CD4-positive, CD25-positive, alpha-beta regulatory T cell (primary cell): ENCODE results near the gene DOCK1. TPM values are rescaled to one million over a fixed set of nuclear protein-coding genes. Genes with fewer than 3 reads are reported as not detected.

Experiments
- ATAC-seq, 2 donors: fragments of 150-1000 bp; cut with Tn5 transposase; one replicate each; pipeline ENCODE4 v1.10.0; 2021; ENCODE audit warnings: low read depth in 2 of 2, moderate number of reproducible peaks in 2 of 2, moderate library complexity in 1 of 2
- DNase-seq, 3 donors: peaks; one replicate each; pipeline versions ENCODE4 v3.0.0 to v3.0.0-alpha.2; 2012 to 2022; ENCODE audit warnings: mixed read lengths in 1 of 3
- H3K27ac ChIP-seq: one replicate; pipeline ENCODE4 v1.7.0; 2013; ENCODE audit warnings: mild to moderate bottlenecking, low read length; ENCODE audit not compliant: insufficient read depth, poor library complexity, severe bottlenecking
- H3K27me3 ChIP-seq: one replicate; pipeline ENCODE4 v1.7.0; 2013; ENCODE audit warnings: low read length; ENCODE audit not compliant: control insufficient read depth, insufficient read depth
- H3K36me3 ChIP-seq: one replicate; pipeline ENCODE4 v1.7.0; 2013; ENCODE audit warnings: mild to moderate bottlenecking, low read length, moderate library complexity; ENCODE audit not compliant: control insufficient read depth, insufficient read depth
- H3K4me1 ChIP-seq: 2 replicates; pipeline ENCODE4 v1.7.0; 2013; ENCODE audit warnings: mild to moderate bottlenecking, low read length; ENCODE audit not compliant: insufficient read depth, control insufficient read depth, poor library complexity, severe bottlenecking
- H3K4me3 ChIP-seq: one replicate; pipeline ENCODE4 v1.7.0; 2013; ENCODE audit warnings: low read depth, mild to moderate bottlenecking, low read length, moderate library complexity
- H3K9me3 ChIP-seq, 2 experiments: 1 replicate in 1 of 2; 2 replicates in 1 of 2; pipeline ENCODE4 v1.7.0; 2013; ENCODE audit warnings: low read length in 2 of 2, mild to moderate bottlenecking in 1 of 2, moderate library complexity in 1 of 2; ENCODE audit not compliant: control insufficient read depth in 2 of 2
- H3K27ac Mint-ChIP-seq, 3 donors: one replicate each; pipeline ENCODE4 v1.8.0; 2020 to 2022; ENCODE audit warnings: mild to moderate bottlenecking in 3 of 3, mixed read lengths in 3 of 3, moderate library complexity in 2 of 3
- H3K27me3 Mint-ChIP-seq: one replicate; pipeline ENCODE4 v1.8.0; 2022; ENCODE audit warnings: mild to moderate bottlenecking, mixed read lengths
- H3K36me3 Mint-ChIP-seq: one replicate; pipeline ENCODE4 v1.8.0; 2020; ENCODE audit warnings: mixed read lengths
- H3K4me1 Mint-ChIP-seq, 4 donors: one replicate each; pipeline ENCODE4 v1.8.0; 2020 to 2022; ENCODE audit warnings: mixed read lengths in 4 of 4, mild to moderate bottlenecking in 1 of 4
- H3K4me3 Mint-ChIP-seq, 4 donors: one replicate each; pipeline ENCODE4 v1.8.0; 2020 to 2022; ENCODE audit warnings: mild to moderate bottlenecking in 4 of 4, mixed read lengths in 4 of 4, moderate library complexity in 3 of 4
- H3K9me3 Mint-ChIP-seq, 7 donors: one replicate each; pipeline ENCODE4 v1.8.0; 2020 to 2022; ENCODE audit warnings: mixed read lengths in 7 of 7, mild to moderate bottlenecking in 3 of 7, moderate library complexity in 2 of 7
- polyA plus RNA-seq, 4 donors: library from polyadenylated mRNA; unstranded; fragments of 300-500 nt; fragmentation: Illumina TruSeq; gene quantifications; one replicate each; pipeline ENCODE4 v1.2.3, GENCODE V29; 2021
- total RNA-seq: library from RNA; stranded (reverse); gene quantifications from one replicate; pipeline ENCODE4 v1.2.3, GENCODE V29; 2022

Gene DOCK1
- total and polyA plus RNA-seq, 5 donors from 2014 or later, result 0.20 TPM; not detected in 4

DNA sequence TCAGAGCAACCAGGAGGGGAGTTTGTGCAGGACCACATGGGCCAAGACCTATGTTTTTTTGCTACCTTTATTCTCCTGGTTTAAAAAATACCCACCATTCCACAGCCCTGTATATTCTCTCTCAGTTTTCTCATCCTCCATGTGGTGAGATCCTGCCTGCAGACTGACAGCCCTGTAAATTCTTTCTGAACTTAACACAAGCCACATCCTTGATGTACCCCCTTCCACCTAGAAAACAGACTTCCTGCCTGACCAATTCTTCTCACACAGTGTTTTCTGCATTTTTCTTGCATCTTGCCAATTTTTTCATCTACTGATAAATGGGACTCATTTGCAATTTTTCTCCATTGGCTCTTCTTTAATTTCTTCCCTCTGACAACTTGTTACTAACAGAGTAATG is 212.8 kb downstream of the DOCK1 start:
- Mint-ChIP-seq H3K4me1 (no peaks in the 10 kb centered on the region), H3K4me3 (no peak overlapping the region), H3K27me3 (no peaks in the 10 kb centered on the region), H3K27ac (no peak overlapping the region), H3K36me3 (no peaks in the 10 kb centered on the region), H3K9me3 (peaks cover 0 to 4% (median 0%) of the 10 kb centered on the region in 7 donors)
- Histone ChIP-seq H3K27me3 (no peaks in the 10 kb centered on the region), H3K4me1 (no peaks in the 10 kb centered on the region), H3K36me3 (no peaks in the 10 kb centered on the region), H3K9me3 (no peaks in the 10 kb centered on the region), H3K27ac (no peak overlapping the region), H3K4me3 (no peak overlapping the region)
- ATAC-seq (no peak), DNase-seq (no peak)

DNA sequence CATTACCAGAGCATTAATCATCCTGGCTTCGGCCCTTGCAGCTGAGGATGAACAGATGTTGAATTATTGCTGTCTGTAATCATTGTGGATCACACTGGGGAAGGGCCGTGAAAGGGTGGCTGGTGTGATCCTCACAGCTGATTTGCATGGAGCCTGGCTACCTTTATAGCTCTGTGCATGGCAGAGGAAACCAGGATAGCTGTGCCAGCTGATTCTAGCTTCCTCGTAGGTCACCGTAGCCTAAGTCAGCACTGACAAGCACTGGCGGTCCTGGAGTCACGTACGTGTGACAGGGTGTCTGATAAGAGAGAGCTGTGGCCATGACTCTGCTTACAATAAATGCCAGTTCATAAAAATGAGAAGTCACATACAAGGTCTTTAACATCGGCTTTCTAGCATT is 214.7 kb downstream of the DOCK1 start:
- Histone ChIP-seq H3K27me3 (no peaks in the 10 kb centered on the region), H3K36me3 (no peaks in the 10 kb centered on the region), H3K9me3 (no peaks in the 10 kb centered on the region), H3K4me1 (no peaks in the 10 kb centered on the region), H3K4me3 (no peak overlapping the region), H3K27ac (no peak overlapping the region)
- ATAC-seq, result no peak
- H3K27me3 Mint-ChIP-seq, result no peaks in the 10 kb centered on the region
- no peak overlapping the region for H3K27ac Mint-ChIP-seq
- H3K36me3 Mint-ChIP-seq, result no peaks in the 10 kb centered on the region
- H3K4me1 Mint-ChIP-seq, result no peaks in the 10 kb centered on the region
- no peak for DNase-seq
- H3K4me3 Mint-ChIP-seq, result no peak overlapping the region
- peaks cover 0 to 4% (median 0%) of the 10 kb centered on the region in 7 donors for H3K9me3 Mint-ChIP-seq

DNA sequence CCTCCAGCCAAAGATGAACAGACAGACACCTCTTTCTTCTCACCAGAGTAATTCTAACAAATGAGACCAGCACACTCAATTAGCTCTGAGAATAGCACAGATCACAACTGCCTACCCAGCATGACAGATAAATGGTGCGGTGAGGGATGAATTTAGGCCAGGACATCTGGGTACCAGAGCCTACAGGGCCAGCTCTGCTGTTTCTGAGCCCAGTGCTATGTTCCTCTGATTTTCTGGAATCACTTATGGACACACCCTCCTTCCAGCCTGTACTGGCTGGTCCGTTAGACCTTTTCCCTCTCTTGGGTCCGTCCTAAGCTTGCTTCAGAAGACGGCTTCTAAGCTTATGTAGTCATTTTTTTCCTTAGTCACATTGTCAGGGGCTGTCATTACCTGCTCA is 217.6 kb downstream of the DOCK1 start:
- no peak overlapping the region for H3K27ac Mint-ChIP-seq
- DNase-seq (no peak), ATAC-seq (no peak)
- H3K4me1 ChIP-seq, result no peaks in the 10 kb centered on the region
- H3K27ac ChIP-seq, result no peak overlapping the region
- no peaks in the 10 kb centered on the region for H3K27me3 ChIP-seq
- no peaks in the 10 kb centered on the region for H3K27me3 Mint-ChIP-seq
- H3K9me3 Mint-ChIP-seq, result peaks cover 0 to 2% (median 0%) of the 10 kb centered on the region in 7 donors
- H3K9me3 ChIP-seq, result no peaks in the 10 kb centered on the region
- H3K36me3 Mint-ChIP-seq, result no peaks in the 10 kb centered on the region
- H3K36me3 ChIP-seq, result no peaks in the 10 kb centered on the region
- H3K4me1 Mint-ChIP-seq, result no peaks in the 10 kb centered on the region
- no peak overlapping the region for H3K4me3 Mint-ChIP-seq
- H3K4me3 ChIP-seq, result no peak overlapping the region

DNA sequence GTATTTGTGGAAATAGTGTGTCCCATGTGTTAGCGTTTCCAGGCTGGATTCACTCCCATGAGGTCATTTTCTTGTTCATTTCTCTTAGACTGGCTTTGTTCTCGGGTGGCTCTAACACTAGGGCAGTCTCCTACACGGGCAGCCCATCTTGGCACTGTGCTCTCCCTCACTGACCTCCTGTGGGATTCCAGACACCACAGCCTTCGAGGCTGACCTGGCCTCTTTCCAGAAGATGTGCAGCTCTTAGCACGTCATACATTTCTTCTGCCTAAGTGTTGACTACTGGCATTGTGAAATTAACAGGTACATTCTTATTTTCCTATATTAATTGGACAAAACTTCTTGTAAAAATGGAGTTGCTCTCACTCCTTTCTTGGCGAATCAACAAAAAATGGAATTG is 218.4 kb downstream of the DOCK1 start:
- H3K27me3 Mint-ChIP-seq, result no peaks in the 10 kb centered on the region
- no peak for ATAC-seq

DNA sequence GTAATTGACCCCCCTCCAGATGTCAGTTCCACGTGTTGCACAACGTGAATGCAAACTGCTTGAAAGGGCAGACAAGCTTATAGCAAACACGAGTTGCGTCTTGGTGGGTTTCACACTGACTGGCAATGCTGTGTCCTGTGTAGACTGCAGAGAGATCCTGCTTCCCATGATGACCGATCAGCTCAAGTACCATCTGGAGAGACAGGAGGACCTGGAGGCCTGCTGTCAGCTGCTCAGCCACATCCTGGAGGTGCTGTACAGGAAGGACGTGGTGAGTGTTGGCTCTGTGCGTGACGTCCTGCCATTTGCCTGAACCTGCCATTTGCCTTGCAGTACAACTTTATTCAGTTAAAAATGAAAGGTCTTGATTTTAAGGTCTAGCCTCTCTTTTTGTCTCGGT is 220.1 kb downstream of the DOCK1 start:
- Mint-ChIP-seq H3K9me3 (peaks cover 0 to 2% (median 0%) of the 10 kb centered on the region in 7 donors), H3K27me3 (no peaks in the 10 kb centered on the region), H3K36me3 (no peaks in the 10 kb centered on the region), H3K27ac (no peak overlapping the region), H3K4me3 (no peak overlapping the region), H3K4me1 (no peaks in the 10 kb centered on the region)
- Histone ChIP-seq H3K9me3 (no peaks in the 10 kb centered on the region), H3K4me3 (no peak overlapping the region), H3K27ac (no peak overlapping the region), H3K27me3 (no peaks in the 10 kb centered on the region), H3K36me3 (no peaks in the 10 kb centered on the region), H3K4me1 (no peaks in the 10 kb centered on the region)
- ATAC-seq, result no peak
- DNase-seq, result no peak

More for the DNA sequence above, 218.4 kb downstream of the DOCK1 start:
- Histone ChIP-seq H3K4me1 (no peaks in the 10 kb centered on the region), H3K27me3 (no peaks in the 10 kb centered on the region), H3K36me3 (no peaks in the 10 kb centered on the region), H3K27ac (no peak overlapping the region), H3K9me3 (no peaks in the 10 kb centered on the region), H3K4me3 (no peak overlapping the region)
- Mint-ChIP-seq H3K27ac (no peak overlapping the region), H3K9me3 (peaks cover 0 to 2% (median 0%) of the 10 kb centered on the region in 7 donors), H3K4me1 (no peaks in the 10 kb centered on the region), H3K36me3 (no peaks in the 10 kb centered on the region), H3K4me3 (no peak overlapping the region)
- no peak for DNase-seq

DNA sequence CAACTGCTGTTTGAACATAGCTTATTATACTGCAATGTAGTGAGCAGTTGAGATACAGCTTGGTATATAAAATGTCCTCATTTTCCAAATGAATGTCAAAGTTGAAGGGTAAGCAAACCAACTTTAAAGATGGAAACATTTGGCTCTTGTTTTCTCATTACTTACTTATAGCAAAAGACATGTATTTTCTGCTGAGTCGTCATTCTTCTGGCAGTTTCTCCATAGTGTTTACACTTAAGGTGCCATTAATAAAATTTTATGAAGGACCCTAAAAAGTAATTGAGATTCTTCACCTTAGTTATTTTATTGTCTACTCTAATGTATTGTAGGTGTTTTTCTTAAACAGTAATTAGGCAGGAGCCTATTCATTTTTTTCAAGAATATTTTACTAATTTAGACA is 222.6 kb downstream of the DOCK1 start:
- Mint-ChIP-seq H3K27ac (no peak overlapping the region), H3K9me3 (peaks cover 0 to 2% (median 0%) of the 10 kb centered on the region in 7 donors), H3K4me1 (no peaks in the 10 kb centered on the region), H3K4me3 (no peak overlapping the region), H3K27me3 (peaks cover 5% of the 10 kb centered on the region), H3K36me3 (no peaks in the 10 kb centered on the region)
- Histone ChIP-seq H3K9me3 (no peaks in the 10 kb centered on the region), H3K27me3 (no peaks in the 10 kb centered on the region), H3K4me1 (no peaks in the 10 kb centered on the region), H3K36me3 (no peaks in the 10 kb centered on the region), H3K27ac (no peak overlapping the region), H3K4me3 (no peak overlapping the region)
- no peak for ATAC-seq
- no peak for DNase-seq

DNA sequence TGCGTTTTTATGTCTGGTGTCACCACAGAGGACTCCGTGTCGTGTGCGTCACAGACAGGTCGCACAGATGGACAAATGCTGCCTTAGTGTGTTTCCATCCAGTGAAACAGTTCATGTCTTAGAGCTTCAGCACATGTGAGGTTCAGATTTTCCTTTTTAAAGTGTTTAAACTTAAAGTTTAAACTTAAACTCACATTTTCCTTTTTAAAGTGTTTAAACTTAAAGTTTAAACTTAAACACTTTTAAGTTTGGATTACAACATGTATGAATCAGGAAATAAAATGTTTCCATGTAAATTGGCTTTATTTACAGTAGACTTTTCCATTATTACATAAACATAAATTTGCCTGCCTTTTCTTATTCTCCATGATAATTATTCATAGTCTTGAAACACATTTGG is 223.9 kb downstream of the DOCK1 start:
- Histone ChIP-seq H3K4me1 (no peaks in the 10 kb centered on the region), H3K27ac (no peak overlapping the region), H3K36me3 (no peaks in the 10 kb centered on the region), H3K9me3 (no peaks in the 10 kb centered on the region), H3K27me3 (no peaks in the 10 kb centered on the region), H3K4me3 (no peak overlapping the region)
- H3K9me3 Mint-ChIP-seq, result peaks cover 0 to 2% (median 0%) of the 10 kb centered on the region in 7 donors
- H3K4me1 Mint-ChIP-seq, result no peaks in the 10 kb centered on the region
- H3K27ac Mint-ChIP-seq, result no peak overlapping the region
- DNase-seq (no peak), ATAC-seq (no peak)
- no peak overlapping the region for H3K4me3 Mint-ChIP-seq
- no peaks in the 10 kb centered on the region for H3K36me3 Mint-ChIP-seq
- peaks cover 5% of the 10 kb centered on the region for H3K27me3 Mint-ChIP-seq

DNA sequence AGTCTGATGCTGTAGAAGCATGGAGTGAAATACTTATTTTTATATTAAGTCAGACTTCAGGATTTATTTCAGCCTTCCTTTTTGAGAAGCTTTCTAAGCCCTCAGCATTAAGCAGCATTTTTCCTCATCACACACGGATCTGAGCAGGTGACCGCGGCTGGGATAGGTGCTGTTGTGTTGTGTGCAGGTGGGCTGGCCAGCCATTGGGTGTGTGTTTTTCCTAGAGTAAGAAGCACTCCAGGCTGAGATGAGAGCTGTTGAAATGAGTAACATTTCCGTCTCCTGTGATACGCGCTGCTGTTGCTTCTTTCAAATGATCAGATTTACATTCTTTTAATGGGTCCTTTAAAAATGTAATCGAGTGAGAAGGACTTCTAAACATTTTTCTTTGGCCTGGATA is 227.2 kb downstream of the DOCK1 start:
- Histone ChIP-seq H3K36me3 (no peaks in the 10 kb centered on the region), H3K9me3 (no peaks in the 10 kb centered on the region), H3K4me1 (no peaks in the 10 kb centered on the region), H3K27ac (no peak overlapping the region), H3K27me3 (no peaks in the 10 kb centered on the region), H3K4me3 (no peak overlapping the region)
- Mint-ChIP-seq H3K9me3 (peaks cover 0 to 2% (median 0%) of the 10 kb centered on the region in 7 donors), H3K27ac (no peak overlapping the region), H3K4me1 (peaks cover 0 to 3% (median 0%) of the 10 kb centered on the region in 4 donors), H3K27me3 (peaks cover 5% of the 10 kb centered on the region), H3K36me3 (no peaks in the 10 kb centered on the region), H3K4me3 (no peak overlapping the region)
- no peak for ATAC-seq
- DNase-seq, result no peak
